Measurements from ENCODE around the gene EML6.
A peak's percentile ranks its signal among the peaks of the same experiment; 100 is the strongest.

Gene EML6

DNA sequence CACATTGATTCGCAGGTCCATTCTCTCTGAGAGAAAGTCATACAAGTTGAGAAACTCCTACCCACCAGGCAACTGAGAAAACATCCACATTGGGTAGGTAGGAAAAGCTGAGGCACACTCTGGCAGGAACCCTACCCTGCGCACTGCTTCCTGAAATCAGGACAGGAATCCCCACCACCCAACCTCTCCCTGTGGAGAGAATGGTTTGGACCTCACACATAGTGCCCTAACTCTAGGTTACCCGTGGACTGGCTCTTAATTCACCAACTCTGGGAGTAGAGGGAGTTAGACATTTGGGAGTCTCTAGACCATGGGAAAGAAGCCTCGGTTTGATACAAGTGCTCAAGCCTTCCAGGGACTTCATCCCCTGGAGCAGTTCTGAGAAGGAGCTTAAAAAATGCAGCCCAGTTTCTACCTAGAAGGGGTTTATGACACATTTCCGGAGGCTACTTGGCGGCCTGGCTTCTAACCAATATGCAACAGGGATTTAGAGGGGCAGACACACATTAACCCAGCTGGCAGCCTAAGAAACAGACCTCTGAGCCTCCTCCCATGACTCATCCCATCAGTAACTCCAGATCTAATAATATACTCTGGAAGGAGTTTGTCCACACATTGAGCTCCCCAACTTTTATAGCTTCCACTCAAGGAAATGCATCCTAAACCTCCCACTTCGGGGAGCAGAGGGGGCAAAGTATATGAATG lies 136.7 kb downstream of the EML6 start:
- Histone ChIP-seq H3K9ac (ENCODE audit: insufficient read length) (no peak overlapping the region), H3K27ac (no peak overlapping the region), H3K9me3 (ENCODE audit: low read depth, low read length) (no peaks in the 10 kb centered on the region), H3K36me3 (ENCODE audit: insufficient read depth, low read length) (no peaks in the 10 kb centered on the region), H3K4me3 (no peak overlapping the region)
- DNase-seq (ENCODE audit: low read depth, low spot score), result no peak
- no peak for TF ChIP-seq EZH2 (IDR thresholded peaks at IDR 0.05)
- TF ChIP-seq FOXP2 (optimal IDR thresholded peaks at IDR 0.05; ENCODE audit: control extremely low read depth, extremely low read length, insufficient read depth), result no peak
- no peak for TF ChIP-seq POLR2AphosphoS5 (IDR thresholded peaks at IDR 0.05; ENCODE audit: borderline replicate concordance, low read depth, low read length)

DNA sequence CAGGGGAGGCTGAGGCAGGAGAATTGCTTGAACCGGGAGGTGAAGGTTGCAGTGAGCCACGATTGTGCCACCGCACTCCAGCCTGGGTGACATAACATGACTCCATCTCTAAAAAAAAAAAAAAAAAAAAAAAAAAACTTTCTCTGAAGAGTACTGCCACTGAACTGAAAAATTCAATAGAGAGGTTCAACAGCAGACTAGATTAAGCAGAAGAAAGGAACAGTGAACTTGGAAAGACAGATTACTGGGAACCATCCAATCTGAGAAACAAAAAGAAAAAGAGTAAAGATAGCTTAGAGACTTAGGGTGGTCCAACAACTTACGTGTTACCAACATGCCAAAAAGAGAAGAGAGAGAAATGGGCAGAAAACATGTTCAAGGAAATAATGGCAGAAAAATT lies 138.8 kb downstream of the EML6 start:
- H3K27ac ChIP-seq, result no peak overlapping the region
- TF ChIP-seq EZH2 (IDR thresholded peaks at IDR 0.05) (no peak), FOXP2 (optimal IDR thresholded peaks at IDR 0.05; ENCODE audit: control extremely low read depth, extremely low read length, insufficient read depth) (no peak), POLR2AphosphoS5 (IDR thresholded peaks at IDR 0.05; ENCODE audit: borderline replicate concordance, low read depth, low read length) (no peak)
- H3K36me3 ChIP-seq (ENCODE audit: insufficient read depth, low read length), result no peaks in the 10 kb centered on the region

DNA sequence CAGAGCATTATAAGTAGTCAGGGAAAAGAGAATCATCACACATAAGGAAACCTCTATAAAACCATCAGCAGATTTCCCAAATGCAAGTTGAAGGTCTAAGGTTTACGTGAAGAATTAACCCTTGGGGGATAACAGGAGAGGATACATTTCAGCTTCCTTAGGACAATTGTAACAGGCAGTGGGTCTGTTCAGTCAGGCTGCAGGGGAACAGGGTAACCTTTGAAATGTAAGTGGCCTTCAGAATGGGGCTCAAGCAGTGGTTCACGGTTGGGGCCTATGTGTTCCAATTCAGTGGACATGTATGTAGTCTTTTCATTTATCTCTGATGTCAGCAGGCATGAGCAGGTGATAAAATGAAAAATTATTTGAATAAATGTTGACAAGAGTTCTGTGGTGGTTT lies 139.3 kb downstream of the EML6 start:
- H3K36me3 ChIP-seq (ENCODE audit: insufficient read depth, low read length), result no peaks in the 10 kb centered on the region
- no peak for DNase-seq (ENCODE audit: low read depth, low spot score)
- H3K27ac ChIP-seq, result no peak overlapping the region
- TF ChIP-seq EZH2 (IDR thresholded peaks at IDR 0.05) (no peak), FOXP2 (optimal IDR thresholded peaks at IDR 0.05; ENCODE audit: control extremely low read depth, extremely low read length, insufficient read depth) (no peak), POLR2AphosphoS5 (IDR thresholded peaks at IDR 0.05; ENCODE audit: borderline replicate concordance, low read depth, low read length) (no peak)
- H3K9me3 ChIP-seq (ENCODE audit: low read depth, low read length), result no peaks in the 10 kb centered on the region
- no peak overlapping the region for H3K9ac ChIP-seq (ENCODE audit: insufficient read length)
- H3K4me3 ChIP-seq, result no peak overlapping the region

More for the DNA sequence above, 138.8 kb downstream of the EML6 start:
- Histone ChIP-seq H3K9ac (ENCODE audit: insufficient read length) (no peak overlapping the region), H3K9me3 (ENCODE audit: low read depth, low read length) (no peaks in the 10 kb centered on the region), H3K4me3 (no peak overlapping the region)
- no peak for DNase-seq (ENCODE audit: low read depth, low spot score)

DNA sequence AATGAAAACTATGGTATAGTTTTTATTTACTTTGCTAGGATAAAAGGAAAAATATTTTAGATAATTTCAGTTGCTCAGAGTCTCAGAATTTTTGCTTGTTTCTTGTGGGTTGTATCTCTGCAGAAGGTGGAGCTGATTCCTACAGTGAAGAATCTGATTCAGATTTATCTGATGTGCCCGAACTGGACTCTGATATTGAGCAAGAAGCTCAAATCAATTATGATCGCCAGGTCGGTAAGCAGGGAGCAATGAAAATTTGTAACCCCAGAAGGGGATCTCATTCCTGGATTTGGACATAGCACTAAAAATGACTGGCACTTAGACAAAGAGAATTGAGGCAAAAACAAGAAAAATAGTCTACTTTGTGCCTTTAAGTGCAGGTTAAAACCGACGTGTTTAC lies 140.2 kb downstream of the EML6 start:
- no peaks in the 10 kb centered on the region for H3K9me3 ChIP-seq (ENCODE audit: low read depth, low read length)
- no peak overlapping the region for H3K27ac ChIP-seq
- no peaks in the 10 kb centered on the region for H3K36me3 ChIP-seq (ENCODE audit: insufficient read depth, low read length)
- H3K9ac ChIP-seq (ENCODE audit: insufficient read length), result no peak overlapping the region
- DNase-seq (ENCODE audit: low read depth, low spot score), result no peak
- TF ChIP-seq FOXP2 (optimal IDR thresholded peaks at IDR 0.05; ENCODE audit: control extremely low read depth, extremely low read length, insufficient read depth), result no peak
- TF ChIP-seq POLR2AphosphoS5 (IDR thresholded peaks at IDR 0.05; ENCODE audit: borderline replicate concordance, low read depth, low read length), result no peak
- TF ChIP-seq EZH2 (IDR thresholded peaks at IDR 0.05), result no peak
- H3K4me3 ChIP-seq, result no peak overlapping the region

DNA sequence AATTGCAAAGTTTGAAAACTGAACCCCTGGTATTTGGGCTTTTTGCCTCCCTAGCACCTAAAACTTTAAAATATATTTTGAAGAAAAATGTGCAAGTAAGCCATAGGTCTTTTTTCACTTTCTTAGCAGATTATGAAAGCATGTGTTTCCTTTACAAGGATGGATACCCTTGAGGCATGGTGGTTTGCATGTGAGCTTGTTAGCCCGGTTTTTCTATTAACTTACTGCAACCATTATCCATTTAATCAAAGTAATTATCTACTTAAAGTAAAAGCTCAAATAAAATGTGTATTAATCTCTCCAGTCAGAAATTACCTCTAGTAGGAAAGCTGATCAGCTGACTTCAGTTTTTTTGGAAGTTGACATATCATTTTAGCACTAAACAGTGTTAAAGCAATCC lies 140.6 kb downstream of the EML6 start:
- H3K27ac ChIP-seq, result no peak overlapping the region
- H3K9ac ChIP-seq (ENCODE audit: insufficient read length), result no peak overlapping the region
- H3K36me3 ChIP-seq (ENCODE audit: insufficient read depth, low read length), result no peaks in the 10 kb centered on the region
- TF ChIP-seq EZH2 (IDR thresholded peaks at IDR 0.05), result no peak
- no peak for TF ChIP-seq FOXP2 (optimal IDR thresholded peaks at IDR 0.05; ENCODE audit: control extremely low read depth, extremely low read length, insufficient read depth)
- TF ChIP-seq POLR2AphosphoS5 (IDR thresholded peaks at IDR 0.05; ENCODE audit: borderline replicate concordance, low read depth, low read length), result no peak
- peak; percentile 8 for DNase-seq (ENCODE audit: low read depth, low spot score)
- no peak overlapping the region for H3K4me3 ChIP-seq
- no peaks in the 10 kb centered on the region for H3K9me3 ChIP-seq (ENCODE audit: low read depth, low read length)

DNA sequence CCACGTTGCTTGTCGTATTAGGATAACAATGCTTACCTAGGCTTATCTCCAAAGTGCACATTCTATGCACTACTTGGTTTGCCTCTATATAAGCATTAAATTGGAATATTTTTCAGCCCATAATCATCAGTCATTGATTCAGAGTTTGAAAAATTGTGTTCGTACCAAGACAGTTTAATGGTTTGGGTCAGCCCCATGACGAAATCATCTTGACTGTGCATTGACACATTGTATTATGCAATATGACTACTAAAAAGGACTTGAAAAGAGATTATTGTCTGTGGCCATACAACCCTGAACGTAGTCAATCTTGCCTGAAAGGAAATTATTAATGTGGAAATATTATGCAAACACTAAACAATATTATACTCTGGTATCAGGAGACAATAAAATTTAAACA lies 141.3 kb downstream of the EML6 start:
- H3K9me3 ChIP-seq (ENCODE audit: low read depth, low read length), result no peaks in the 10 kb centered on the region
- H3K9ac ChIP-seq (ENCODE audit: insufficient read length), result no peak overlapping the region
- no peak for TF ChIP-seq FOXP2 (optimal IDR thresholded peaks at IDR 0.05; ENCODE audit: control extremely low read depth, extremely low read length, insufficient read depth)
- no peak for TF ChIP-seq EZH2 (IDR thresholded peaks at IDR 0.05)
- no peak for TF ChIP-seq POLR2AphosphoS5 (IDR thresholded peaks at IDR 0.05; ENCODE audit: borderline replicate concordance, low read depth, low read length)
- DNase-seq (ENCODE audit: low read depth, low spot score), result no peak
- no peaks in the 10 kb centered on the region for H3K36me3 ChIP-seq (ENCODE audit: insufficient read depth, low read length)
- H3K27ac ChIP-seq, result no peak overlapping the region
- H3K4me3 ChIP-seq, result no peak overlapping the region

DNA sequence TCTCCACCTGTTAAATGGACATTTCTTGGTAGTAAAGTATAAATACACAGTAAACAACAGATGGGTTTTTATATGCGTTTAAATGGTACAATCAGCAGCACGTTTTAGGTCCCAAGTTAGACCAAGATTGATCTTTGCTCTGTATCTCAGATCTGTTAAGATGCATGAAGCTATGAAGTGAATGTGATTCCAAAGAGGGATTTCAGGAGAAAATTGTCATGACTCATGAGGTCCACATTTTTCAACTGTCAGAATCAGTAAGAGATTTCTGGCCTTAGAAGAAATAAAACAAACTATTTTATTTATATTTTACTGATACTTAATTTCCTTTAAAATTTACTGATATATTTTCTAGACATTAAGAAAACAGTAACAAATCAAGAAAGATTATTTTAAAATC lies 142.7 kb downstream of the EML6 start:
- H3K36me3 ChIP-seq (ENCODE audit: insufficient read depth, low read length), result no peaks in the 10 kb centered on the region
- DNase-seq (ENCODE audit: low read depth, low spot score), result no peak
- H3K9ac ChIP-seq (ENCODE audit: insufficient read length), result no peak overlapping the region
- no peak overlapping the region for H3K4me3 ChIP-seq
- no peaks in the 10 kb centered on the region for H3K9me3 ChIP-seq (ENCODE audit: low read depth, low read length)
- H3K27ac ChIP-seq, result no peak overlapping the region
- TF ChIP-seq POLR2AphosphoS5 (IDR thresholded peaks at IDR 0.05; ENCODE audit: borderline replicate concordance, low read depth, low read length) (no peak), FOXP2 (optimal IDR thresholded peaks at IDR 0.05; ENCODE audit: control extremely low read depth, extremely low read length, insufficient read depth) (no peak), EZH2 (IDR thresholded peaks at IDR 0.05) (no peak)

DNA sequence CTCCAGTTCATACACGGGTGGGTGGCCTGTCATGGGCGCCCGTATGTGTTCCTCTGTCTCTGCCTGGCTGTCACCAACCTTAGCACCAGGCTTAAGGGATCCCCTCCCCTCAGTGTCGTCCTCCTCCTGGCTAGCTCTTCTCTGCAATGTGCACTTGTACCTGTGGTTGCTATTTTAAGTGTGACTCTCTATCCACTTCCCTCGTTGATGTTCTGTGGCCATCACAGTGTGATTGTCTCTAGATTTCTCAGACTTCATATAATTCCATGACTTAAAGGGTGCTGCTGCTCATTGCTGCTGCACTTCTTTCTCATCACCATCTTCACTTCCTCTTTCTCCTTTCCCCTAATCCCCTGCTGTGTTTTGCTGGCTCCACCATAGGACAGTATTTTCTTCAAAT lies 143.4 kb downstream of the EML6 start:
- H3K36me3 ChIP-seq (ENCODE audit: insufficient read depth, low read length), result no peaks in the 10 kb centered on the region
- H3K27ac ChIP-seq, result no peak overlapping the region
- no peak for DNase-seq (ENCODE audit: low read depth, low spot score)
- H3K9me3 ChIP-seq (ENCODE audit: low read depth, low read length), result no peaks in the 10 kb centered on the region
- no peak for TF ChIP-seq POLR2AphosphoS5 (IDR thresholded peaks at IDR 0.05; ENCODE audit: borderline replicate concordance, low read depth, low read length)
- no peak for TF ChIP-seq EZH2 (IDR thresholded peaks at IDR 0.05)
- TF ChIP-seq FOXP2 (optimal IDR thresholded peaks at IDR 0.05; ENCODE audit: control extremely low read depth, extremely low read length, insufficient read depth), result no peak
- H3K4me3 ChIP-seq, result no peak overlapping the region
- no peak overlapping the region for H3K9ac ChIP-seq (ENCODE audit: insufficient read length)

DNA sequence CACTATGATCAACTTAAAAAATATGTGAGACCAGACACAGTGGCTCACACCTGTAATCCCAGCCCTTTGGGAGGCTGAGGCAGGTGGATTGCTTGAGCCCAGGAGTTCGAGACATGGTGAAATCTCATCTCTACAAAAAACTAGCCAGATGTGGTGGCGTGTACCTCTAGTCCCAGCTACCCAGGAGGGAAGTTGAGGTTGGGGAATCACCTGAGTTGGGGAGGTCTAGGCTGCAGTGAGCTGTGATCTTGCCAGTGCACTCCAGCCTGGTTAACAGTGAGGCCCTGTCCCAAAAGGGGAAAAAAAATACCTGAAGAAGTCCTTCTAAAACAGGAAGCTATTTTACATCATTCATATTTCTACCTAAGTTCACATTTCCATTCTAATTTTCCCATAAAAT lies 144.0 kb downstream of the EML6 start:
- no peak for TF ChIP-seq POLR2AphosphoS5 (IDR thresholded peaks at IDR 0.05; ENCODE audit: borderline replicate concordance, low read depth, low read length)
- TF ChIP-seq EZH2 (IDR thresholded peaks at IDR 0.05), result no peak
- TF ChIP-seq FOXP2 (optimal IDR thresholded peaks at IDR 0.05; ENCODE audit: control extremely low read depth, extremely low read length, insufficient read depth), result no peak
- Histone ChIP-seq H3K27ac (no peak overlapping the region), H3K9me3 (ENCODE audit: low read depth, low read length) (no peaks in the 10 kb centered on the region), H3K36me3 (ENCODE audit: insufficient read depth, low read length) (no peaks in the 10 kb centered on the region), H3K4me3 (no peak overlapping the region), H3K9ac (ENCODE audit: insufficient read length) (no peak overlapping the region)
- no peak for DNase-seq (ENCODE audit: low read depth, low spot score)

All from SK-N-MC (cell line).